Gastroesophageal sphincter (tissue), 3 donors: ENCODE results near the gene ADAM21.

Source experiments
- EP300 ChIP-seq: sonication (generic); formaldehyde crosslinking; IDR thresholded peaks from one replicate; pipeline ENCODE4 v1.6.1; 2017; ENCODE audit warnings: antibody characterized with exemption, mild to moderate bottlenecking
- POLR2A ChIP-seq, 2 donors: fragments of 450-650 bp; IDR thresholded peaks; one replicate each; pipeline ENCODE4 v1.6.1; 2017; ENCODE audit warnings: antibody characterized with exemption in 2 of 2, mild to moderate bottlenecking in 2 of 2, moderate library complexity in 1 of 2
- POLR2AphosphoS5 ChIP-seq: sonication (generic); formaldehyde crosslinking; IDR thresholded peaks from one replicate; pipeline ENCODE4 v1.6.1; 2017; ENCODE audit warnings: antibody characterized with exemption
- TF ChIP-seq, protein P1 (sequence below), 4 experiments: fragments of 200-600 bp in 2 of 4; fragments of 450-650 bp in 2 of 4; sonication (generic) in 1 of 4; IDR thresholded peaks; one replicate each; pipeline ENCODE4 v1.5.1; 2017 to 2019; ENCODE audit warnings: antibody characterized with exemption in 4 of 4, mild to moderate bottlenecking in 2 of 4, moderate library complexity in 2 of 4

DNA sequence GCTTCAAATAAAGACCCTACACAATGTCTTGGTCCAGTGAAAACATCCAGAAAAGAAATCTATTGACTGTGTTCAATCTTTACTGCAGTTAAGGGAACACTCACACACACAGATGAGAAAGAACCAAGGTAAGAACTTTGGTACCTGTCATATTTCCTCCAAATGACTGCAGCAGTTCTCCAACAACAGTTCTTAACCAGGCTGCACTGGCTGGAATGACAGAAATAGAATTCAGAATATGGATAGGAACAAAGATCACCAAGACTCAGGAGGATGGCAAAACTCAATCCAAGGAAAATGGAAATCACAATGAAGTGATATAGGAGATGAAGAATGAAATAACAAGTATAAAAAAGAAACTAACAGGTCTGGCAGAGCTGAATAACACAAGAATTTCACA is 46.2 kb downstream of the ADAM21 start:
- TF ChIP-seq, protein P1, sequence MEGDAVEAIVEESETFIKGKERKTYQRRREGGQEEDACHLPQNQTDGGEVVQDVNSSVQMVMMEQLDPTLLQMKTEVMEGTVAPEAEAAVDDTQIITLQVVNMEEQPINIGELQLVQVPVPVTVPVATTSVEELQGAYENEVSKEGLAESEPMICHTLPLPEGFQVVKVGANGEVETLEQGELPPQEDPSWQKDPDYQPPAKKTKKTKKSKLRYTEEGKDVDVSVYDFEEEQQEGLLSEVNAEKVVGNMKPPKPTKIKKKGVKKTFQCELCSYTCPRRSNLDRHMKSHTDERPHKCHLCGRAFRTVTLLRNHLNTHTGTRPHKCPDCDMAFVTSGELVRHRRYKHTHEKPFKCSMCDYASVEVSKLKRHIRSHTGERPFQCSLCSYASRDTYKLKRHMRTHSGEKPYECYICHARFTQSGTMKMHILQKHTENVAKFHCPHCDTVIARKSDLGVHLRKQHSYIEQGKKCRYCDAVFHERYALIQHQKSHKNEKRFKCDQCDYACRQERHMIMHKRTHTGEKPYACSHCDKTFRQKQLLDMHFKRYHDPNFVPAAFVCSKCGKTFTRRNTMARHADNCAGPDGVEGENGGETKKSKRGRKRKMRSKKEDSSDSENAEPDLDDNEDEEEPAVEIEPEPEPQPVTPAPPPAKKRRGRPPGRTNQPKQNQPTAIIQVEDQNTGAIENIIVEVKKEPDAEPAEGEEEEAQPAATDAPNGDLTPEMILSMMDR (IDR thresholded peaks at IDR 0.05) = no peak
- no peak for TF ChIP-seq POLR2A (IDR thresholded peaks at IDR 0.05)
- TF ChIP-seq POLR2AphosphoS5 = no peak
- no peak for TF ChIP-seq EP300
